Neutrophil (primary cell): ENCODE data around the gene ANKLE2.

Experiments used
- H3K27ac ChIP-seq: fragments of 200-600 bp; sonication (generic); 2 replicates; pipeline ENCODE4 v1.5.1; 2016; ENCODE audit warnings: mild to moderate bottlenecking, moderate library complexity
- H3K27me3 ChIP-seq: fragments of 200-600 bp; sonication (generic); 2 replicates; pipeline ENCODE4 v1.6.0; 2016; ENCODE audit warnings: mild to moderate bottlenecking
- H3K36me3 ChIP-seq: fragments of 200-600 bp; sonication (generic); 2 replicates; pipeline ENCODE4 v1.5.1; 2017
- H3K4me1 ChIP-seq, 2 experiments: fragments of 200-600 bp in 1 of 2; sonication (generic) in 1 of 2; 1 replicate in 1 of 2; 2 replicates in 1 of 2; pipeline versions ENCODE4 v1.5.1 to v1.6.1; 2013 to 2016; ENCODE audit warnings: low read depth in 1 of 2, low read length in 1 of 2, mild to moderate bottlenecking in 1 of 2, moderate library complexity in 1 of 2; ENCODE audit not compliant: control insufficient read depth in 1 of 2, insufficient read depth in 1 of 2
- H3K4me3 ChIP-seq, 2 experiments: fragments of 200-600 bp in 1 of 2; sonication (generic) in 1 of 2; 1 replicate in 1 of 2; 2 replicates in 1 of 2; pipeline ENCODE4 v1.5.1; 2013 to 2016; ENCODE audit warnings: low read depth in 1 of 2, low read length in 1 of 2, mild to moderate bottlenecking in 1 of 2, moderate library complexity in 1 of 2
- H3K9me3 ChIP-seq: fragments of 200-600 bp; sonication (generic); 2 replicates; pipeline ENCODE4 v1.5.1; 2016
- TF ChIP-seq, protein P1 (sequence below): fragments of 200-600 bp; sonication (generic); IDR thresholded peaks from 2 replicates; pipeline ENCODE4 v1.5.1; 2016; ENCODE audit warnings: antibody characterized with exemption

The ANKLE2 gene

DNA sequence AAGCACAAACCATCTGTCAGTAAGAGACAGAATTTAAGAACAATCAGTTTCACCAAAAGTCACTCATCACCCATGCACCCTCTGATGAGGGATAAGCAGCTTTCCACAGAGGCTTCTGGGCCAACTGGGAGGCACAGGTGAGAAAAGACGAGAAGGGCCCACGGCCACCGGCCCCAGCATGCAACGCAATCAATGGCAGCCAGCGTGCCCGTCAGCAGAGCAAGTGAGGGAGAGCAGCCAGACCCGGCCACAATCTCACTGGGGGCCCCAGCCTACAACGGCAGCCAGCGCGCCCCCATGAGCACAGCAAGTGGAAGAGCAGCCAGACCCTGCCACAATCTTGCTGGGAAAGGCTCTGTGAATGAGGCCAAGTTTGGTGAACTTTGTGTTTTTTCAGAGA, 13.3 kb downstream of the ANKLE2 start:
- Histone ChIP-seq H3K27me3 (no peaks in the 10 kb centered on the region), H3K27ac (no peak overlapping the region), H3K4me3 (no peak overlapping the region), H3K9me3 (no peaks in the 10 kb centered on the region), H3K36me3 (peaks cover 96% of the 10 kb centered on the region), H3K4me1 (no peaks in the 10 kb centered on the region)
- TF ChIP-seq, protein P1, sequence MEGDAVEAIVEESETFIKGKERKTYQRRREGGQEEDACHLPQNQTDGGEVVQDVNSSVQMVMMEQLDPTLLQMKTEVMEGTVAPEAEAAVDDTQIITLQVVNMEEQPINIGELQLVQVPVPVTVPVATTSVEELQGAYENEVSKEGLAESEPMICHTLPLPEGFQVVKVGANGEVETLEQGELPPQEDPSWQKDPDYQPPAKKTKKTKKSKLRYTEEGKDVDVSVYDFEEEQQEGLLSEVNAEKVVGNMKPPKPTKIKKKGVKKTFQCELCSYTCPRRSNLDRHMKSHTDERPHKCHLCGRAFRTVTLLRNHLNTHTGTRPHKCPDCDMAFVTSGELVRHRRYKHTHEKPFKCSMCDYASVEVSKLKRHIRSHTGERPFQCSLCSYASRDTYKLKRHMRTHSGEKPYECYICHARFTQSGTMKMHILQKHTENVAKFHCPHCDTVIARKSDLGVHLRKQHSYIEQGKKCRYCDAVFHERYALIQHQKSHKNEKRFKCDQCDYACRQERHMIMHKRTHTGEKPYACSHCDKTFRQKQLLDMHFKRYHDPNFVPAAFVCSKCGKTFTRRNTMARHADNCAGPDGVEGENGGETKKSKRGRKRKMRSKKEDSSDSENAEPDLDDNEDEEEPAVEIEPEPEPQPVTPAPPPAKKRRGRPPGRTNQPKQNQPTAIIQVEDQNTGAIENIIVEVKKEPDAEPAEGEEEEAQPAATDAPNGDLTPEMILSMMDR = no peak

DNA sequence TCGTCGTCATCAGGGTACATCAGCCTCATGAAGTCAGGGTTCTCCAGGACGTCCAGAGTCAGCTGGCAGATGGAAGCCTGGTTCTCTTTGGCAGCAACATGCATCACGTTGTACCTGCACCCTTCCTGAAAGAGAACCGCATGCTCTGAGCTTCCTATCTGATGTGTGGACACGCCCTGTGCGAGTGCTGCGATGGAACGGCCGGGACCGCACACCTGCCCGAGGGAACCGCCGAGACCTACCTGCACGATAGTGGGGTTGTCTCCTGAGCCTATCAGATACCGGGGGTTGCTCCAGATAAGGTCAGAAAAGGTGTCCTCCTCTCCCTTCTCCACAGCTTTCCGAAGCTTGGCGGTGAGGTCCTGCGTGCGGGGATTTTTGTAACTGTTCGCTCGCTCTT, 13.7 kb downstream of the ANKLE2 start:
- Histone ChIP-seq H3K27ac (no peak overlapping the region), H3K4me3 (no peak overlapping the region), H3K4me1 (no peaks in the 10 kb centered on the region), H3K27me3 (no peaks in the 10 kb centered on the region), H3K36me3 (peaks cover 96% of the 10 kb centered on the region), H3K9me3 (no peaks in the 10 kb centered on the region)
- TF ChIP-seq, protein P1 = no peak

DNA sequence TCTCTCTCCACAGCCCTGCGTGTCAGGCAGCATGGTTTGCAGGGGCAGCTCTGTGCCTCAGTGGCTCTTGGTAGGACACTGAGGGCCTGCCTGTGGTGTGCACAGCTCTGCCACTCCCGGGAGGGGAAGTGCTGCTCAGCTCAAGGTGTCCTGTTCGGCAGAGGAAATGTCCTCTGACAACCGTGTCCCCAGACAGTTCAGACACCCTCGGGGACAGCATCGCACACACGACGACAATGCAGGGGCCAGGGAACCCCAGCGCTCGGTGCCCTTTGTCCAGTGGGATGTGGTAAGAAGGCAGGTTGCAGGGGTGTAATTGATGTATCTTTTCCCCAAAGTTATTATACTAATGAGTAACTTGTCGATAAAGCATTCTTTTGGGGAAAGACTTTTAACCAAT, 14.2 kb downstream of the ANKLE2 start:
- peaks cover 97% of the 10 kb centered on the region for H3K36me3 ChIP-seq

DNA sequence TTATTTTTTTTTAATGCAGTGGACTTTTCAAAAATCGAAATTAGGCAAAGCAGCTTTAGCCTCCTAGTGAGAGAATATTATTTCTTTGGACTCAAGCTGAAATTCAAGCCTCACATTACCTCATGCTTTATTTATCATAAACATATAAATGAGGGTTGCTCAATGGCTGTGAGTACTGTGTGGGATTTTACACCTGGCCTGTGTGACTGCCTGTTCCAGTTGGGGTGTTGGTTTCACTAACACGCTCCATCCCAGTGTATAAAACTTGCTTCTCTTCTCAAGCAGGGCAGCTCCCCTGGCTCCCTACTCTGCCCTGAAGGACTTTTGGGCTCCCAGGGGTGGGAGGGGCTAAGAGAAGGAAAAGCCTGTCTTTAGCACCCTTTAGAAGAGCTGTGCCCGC, 15.0 kb downstream of the ANKLE2 start:
- Histone ChIP-seq H3K27ac (no peak overlapping the region), H3K9me3 (no peaks in the 10 kb centered on the region), H3K4me3 (no peak overlapping the region), H3K27me3 (no peaks in the 10 kb centered on the region), H3K36me3 (peaks cover 97% of the 10 kb centered on the region), H3K4me1 (no peaks in the 10 kb centered on the region)
- TF ChIP-seq, protein P1 = no peak

More for the DNA sequence above, 14.2 kb downstream of the ANKLE2 start:
- Histone ChIP-seq H3K9me3 (no peaks in the 10 kb centered on the region), H3K4me1 (no peaks in the 10 kb centered on the region), H3K4me3 (no peak overlapping the region), H3K27ac (no peak overlapping the region), H3K27me3 (no peaks in the 10 kb centered on the region)
- TF ChIP-seq, protein P1 = no peak

DNA sequence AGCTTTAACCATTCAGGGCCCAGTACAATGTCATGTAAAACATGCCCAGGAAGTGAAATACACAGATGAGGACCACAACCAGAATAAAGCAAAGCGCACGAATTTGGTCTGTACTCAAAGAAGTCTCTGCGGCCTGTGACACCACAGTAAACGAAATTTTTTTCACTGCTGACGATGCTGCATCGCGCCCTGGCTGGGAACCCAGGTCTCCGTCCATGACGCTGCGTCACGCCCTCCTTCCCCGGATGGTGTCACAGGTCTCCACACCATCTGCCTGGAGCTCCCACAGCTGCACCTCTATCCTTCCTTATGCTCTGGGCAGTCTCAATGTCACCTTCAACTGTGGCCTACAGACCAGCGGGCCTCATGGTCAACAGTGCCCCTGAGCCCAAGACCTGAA, 17.8 kb downstream of the ANKLE2 start:
- H3K36me3 ChIP-seq = peaks cover 98% of the 10 kb centered on the region
- no peak overlapping the region for H3K27ac ChIP-seq
- no peaks in the 10 kb centered on the region for H3K27me3 ChIP-seq
- no peaks in the 10 kb centered on the region for H3K4me1 ChIP-seq
- H3K9me3 ChIP-seq = no peaks in the 10 kb centered on the region
- TF ChIP-seq, protein P1 = no peak
- no peak overlapping the region for H3K4me3 ChIP-seq

DNA sequence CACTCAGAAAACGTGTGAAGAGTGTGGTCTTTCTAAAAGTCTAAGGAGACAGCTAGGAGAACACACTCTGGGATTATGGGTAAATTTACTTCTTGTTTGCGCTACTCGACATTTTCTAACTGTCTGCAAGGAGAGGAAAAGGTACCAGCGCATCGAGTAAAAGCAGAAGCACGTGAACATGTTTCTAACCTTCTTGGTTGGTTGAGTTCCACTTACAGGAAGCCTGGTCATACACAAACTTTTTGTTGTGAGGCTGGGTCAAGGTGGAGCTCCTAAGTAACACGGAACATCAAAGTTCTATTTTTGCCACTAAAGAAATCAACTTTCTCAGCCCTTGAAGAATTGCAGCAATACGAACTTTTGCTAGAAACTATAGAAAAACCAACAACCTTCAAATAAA, 20.0 kb downstream of the ANKLE2 start:
- no peak overlapping the region for H3K4me3 ChIP-seq
- H3K4me1 ChIP-seq = no peaks in the 10 kb centered on the region
- no peaks in the 10 kb centered on the region for H3K27me3 ChIP-seq
- TF ChIP-seq, protein P1 = no peak
- no peak overlapping the region for H3K27ac ChIP-seq
- H3K9me3 ChIP-seq = no peaks in the 10 kb centered on the region
- H3K36me3 ChIP-seq = peaks cover 98% of the 10 kb centered on the region
